ENCODE measurements around the gene NUDT22.

NUDT22 gene

DNA sequence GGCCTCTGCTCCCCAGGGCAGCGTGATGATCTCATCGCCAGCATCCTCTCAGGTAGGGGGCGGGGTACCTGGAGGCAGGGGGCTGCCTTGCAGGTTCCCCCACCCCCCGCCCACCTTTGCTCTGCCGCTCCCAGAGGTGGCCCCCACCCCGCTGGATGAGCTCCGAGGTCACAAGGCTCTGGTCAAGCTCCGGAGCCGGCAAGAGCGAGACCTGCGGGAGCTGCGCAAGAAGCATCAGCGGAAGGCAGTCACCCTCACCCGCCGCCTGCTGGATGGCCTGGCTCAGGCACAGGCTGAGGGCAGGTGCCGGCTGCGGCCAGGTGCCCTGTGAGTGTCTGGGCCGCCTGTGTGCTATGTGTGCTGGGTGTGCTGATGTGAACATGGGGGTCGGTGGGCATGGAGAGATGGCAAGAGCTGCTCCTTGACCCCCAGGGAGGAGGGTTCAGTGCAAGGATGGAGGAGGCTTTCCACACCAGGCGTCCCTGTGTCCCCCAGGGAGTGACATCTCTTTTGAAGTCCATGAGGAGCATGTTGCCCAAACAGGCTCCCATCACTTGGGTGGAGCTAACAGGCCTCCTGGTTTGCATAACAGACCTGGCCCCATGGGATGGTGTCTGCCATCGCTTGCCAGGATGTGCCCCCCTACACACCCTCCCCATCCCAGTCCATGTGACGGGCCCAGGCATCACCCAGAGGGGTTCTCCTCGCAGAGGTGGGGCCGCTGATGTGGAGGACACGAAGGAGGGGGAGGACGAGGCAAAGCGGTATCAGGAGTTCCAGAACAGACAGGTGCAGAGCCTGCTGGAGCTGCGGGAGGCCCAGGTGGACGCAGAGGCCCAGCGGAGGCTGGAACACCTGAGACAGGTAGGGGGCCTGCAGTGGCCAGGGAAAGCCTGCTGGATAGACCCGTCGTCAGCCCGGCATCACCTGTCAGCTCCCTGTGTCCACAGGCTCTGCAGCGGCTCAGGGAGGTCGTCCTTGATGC is 39.4 kb downstream of the NUDT22 start:
- TF ChIP-seq, protein P1, sequence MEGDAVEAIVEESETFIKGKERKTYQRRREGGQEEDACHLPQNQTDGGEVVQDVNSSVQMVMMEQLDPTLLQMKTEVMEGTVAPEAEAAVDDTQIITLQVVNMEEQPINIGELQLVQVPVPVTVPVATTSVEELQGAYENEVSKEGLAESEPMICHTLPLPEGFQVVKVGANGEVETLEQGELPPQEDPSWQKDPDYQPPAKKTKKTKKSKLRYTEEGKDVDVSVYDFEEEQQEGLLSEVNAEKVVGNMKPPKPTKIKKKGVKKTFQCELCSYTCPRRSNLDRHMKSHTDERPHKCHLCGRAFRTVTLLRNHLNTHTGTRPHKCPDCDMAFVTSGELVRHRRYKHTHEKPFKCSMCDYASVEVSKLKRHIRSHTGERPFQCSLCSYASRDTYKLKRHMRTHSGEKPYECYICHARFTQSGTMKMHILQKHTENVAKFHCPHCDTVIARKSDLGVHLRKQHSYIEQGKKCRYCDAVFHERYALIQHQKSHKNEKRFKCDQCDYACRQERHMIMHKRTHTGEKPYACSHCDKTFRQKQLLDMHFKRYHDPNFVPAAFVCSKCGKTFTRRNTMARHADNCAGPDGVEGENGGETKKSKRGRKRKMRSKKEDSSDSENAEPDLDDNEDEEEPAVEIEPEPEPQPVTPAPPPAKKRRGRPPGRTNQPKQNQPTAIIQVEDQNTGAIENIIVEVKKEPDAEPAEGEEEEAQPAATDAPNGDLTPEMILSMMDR (IDR thresholded peaks at IDR 0.05): no peak

DNA sequence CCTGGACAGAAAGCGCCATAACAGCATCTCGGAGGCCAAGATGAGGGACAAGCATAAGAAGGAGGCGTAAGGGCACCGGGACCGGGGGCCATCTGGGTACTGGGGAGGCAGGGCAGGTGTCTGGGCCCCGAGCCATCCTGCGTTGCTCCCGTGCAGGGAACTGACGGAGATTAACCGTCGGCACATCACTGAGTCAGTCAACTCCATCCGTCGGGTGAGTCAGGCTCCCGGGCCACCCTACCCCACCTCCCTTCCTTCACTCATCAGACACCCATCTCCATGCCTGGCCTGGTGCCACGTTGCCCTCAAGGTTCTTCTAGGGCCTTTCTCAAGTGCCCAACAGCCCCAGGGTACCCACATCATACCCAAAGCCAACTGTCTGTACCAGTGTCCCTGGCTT is 40.3 kb downstream of the NUDT22 start:
- TF ChIP-seq, protein P1 (IDR thresholded peaks at IDR 0.05): no peak

DNA sequence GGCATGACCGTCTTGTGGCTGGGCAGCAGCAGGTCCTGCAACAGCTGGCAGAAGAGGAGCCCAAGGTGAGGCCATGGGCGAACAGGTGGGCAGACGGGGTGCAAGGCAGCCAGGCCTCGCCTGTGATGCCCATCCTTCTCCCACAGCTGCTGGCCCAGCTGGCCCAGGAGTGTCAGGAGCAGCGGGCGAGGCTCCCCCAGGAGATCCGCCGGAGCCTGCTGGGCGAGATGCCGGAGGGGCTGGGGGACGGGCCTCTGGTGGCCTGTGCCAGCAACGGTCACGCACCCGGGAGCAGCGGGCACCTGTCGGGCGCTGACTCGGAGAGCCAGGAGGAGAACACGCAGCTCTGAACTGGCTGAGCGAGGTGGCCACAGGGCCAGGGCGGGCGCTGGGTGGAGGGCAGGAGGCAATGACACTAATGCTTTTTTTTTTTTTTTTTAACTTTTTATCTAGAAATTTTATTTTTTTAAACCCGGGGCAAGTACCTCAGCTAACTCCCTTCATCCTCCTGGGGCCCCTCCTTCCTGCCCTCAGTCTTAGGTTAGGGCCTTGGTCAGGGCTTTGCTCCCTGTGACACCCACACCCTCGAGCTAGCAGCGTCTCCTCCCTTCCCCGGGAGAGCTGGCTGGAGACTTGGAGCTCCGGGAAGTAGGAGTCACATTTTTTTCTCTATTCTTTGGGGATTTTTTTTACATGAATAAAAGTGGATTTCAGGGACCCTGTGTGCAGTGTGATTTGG is 41.3 kb downstream of the NUDT22 start:
- TF ChIP-seq, protein P1 (IDR thresholded peaks at IDR 0.05): no peak

DNA sequence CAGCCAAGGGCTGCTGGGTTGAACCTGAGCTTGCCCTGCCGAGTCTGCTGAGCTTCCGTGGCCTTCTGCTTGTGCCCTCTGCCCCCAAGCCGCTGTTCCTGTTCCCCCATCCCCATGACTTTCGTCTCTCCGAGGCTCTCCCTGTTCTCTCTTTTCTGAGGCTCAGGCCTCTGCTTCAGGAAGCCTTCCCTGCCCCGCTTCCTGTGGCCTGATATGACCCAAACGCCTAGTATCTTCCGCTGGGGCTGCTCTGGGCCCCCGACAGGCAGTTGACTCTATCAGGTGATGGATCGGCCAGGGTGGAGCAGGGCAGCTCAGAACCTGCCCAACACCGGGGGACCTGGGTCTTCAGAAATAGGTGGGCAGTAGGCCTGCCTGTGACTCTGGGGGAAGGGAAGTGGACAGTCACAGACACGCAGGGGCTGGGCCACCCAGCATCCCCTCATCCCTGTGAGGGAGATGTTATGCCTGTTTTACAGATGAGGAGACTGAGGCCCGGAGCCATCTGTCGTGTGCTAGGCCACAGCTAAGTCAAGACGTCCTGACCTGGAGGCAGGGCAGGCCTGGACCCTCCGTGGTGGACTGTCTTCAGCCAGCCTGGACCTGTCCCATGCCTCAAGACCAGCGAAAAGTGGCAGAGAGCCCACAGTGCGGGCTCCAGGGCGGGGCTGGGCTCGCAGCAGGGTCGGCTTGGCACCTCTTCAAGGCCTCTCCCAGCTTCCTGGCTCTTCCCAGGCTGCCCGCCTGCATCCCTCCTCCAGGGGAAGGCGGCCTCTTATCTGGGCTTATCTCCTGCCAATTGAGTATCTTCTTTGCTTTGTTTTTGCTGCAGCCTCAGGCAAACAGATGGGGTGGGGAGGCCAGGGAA is 42.2 kb downstream of the NUDT22 start:
- TF ChIP-seq, protein P1 (IDR thresholded peaks at IDR 0.05): no peak

DNA sequence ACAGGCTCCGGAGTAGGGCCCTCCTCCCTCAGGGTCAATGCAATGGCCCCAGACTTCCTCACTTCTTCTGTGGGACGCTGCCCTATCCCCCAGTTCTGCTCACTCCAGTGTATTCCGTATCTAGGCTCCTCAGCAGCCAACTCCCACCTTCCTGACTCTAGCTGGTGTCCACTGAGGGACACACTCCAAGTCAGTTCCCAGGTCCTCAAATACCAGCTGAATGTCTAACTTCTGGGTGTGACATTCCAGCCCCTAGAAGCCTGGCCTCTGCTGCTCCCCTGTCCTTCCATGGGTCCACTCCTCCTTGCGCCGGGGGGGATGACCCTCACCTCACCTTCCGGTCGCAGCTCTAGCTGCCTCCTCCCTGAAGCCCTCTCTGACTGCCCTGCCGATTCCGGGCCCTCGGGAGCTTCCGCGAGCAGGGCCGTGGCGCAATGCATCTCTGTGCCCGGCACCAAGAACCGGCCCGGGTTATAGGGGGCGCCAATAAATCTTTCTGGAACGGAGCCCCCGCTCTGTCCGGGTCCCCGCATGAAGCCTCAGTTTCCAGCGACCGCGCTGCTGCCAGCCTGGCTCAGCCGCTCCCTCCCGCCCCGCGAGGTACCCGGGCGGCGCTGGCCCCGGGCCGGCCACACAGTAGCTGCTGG is 42.9 kb downstream of the NUDT22 start:
- TF ChIP-seq, protein P1 (IDR thresholded peaks at IDR 0.05): no peak

DNA sequence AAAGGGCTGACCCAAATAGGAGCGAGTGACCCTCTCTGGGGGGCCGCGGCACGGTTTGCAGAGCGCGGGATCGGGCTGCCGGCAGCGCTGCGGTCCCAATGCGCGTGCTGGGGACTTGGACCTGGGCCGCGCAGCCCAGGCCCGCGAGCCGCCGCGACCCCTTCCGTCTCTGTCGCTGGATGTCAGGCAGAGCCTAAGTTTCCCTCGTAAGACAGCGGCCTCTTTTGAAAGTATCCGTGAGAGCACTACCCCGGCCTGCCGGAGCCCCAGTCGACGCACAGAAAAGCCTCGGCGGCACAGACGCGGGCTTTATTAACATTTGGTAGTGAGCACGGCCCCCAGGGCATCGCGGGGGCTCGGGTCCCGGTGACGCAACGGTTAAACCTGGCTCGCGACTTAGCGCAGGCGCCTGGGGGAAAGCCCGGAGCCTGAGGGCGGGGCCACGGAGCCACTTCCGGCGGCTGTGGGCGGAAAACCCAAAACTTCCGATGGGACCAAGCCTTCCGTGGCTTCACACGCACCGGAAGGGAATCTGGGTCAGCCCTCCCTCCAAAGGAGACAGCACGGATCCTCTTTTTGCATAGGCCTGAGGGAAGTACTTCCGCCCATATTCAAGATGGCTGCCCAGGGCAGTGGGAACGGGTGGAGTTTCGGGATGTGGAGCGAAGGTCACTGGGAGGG is 43.6 kb downstream of the NUDT22 start:
- TF ChIP-seq, protein P1 (IDR thresholded peaks at IDR 0.05): no peak
